ENCODE results near the gene DDX1. TPM values are rescaled to one million over a fixed set of nuclear protein-coding genes. Genes with fewer than 3 reads are reported as not detected.

Gene DDX1
- total RNA-seq, 1 donor from 2014 or later, result 58.5 TPM

DNA sequence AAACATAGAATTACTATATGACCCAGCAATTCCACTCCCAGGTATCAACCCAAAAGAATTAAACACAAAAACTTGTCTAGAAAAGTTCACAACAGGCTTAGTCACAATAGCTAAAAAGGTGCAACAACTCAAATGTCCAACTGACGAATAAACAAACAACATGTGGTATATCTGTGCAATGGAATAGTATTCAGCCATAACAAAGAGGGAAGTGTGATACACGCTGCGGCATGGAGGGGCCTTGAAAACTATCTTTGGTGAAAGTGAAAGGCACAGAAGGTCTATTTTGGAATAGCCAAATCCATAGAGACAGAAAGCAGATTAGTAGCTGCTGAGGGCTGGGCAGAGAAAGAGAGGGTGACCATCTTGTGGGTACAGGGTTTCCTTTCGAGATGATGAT is 72.1 kb downstream of the DDX1 start:
- Histone ChIP-seq H3K36me3 (ENCODE audit: control insufficient read depth, insufficient read depth, low read length) (no peaks in the 10 kb centered on the region), H3K4me3 (ENCODE audit: low read depth, low read length) (no peak overlapping the region), H3K27me3 (ENCODE audit: control insufficient read depth, insufficient read depth, low read length) (no peaks in the 10 kb centered on the region)
- TF ChIP-seq, protein P1, sequence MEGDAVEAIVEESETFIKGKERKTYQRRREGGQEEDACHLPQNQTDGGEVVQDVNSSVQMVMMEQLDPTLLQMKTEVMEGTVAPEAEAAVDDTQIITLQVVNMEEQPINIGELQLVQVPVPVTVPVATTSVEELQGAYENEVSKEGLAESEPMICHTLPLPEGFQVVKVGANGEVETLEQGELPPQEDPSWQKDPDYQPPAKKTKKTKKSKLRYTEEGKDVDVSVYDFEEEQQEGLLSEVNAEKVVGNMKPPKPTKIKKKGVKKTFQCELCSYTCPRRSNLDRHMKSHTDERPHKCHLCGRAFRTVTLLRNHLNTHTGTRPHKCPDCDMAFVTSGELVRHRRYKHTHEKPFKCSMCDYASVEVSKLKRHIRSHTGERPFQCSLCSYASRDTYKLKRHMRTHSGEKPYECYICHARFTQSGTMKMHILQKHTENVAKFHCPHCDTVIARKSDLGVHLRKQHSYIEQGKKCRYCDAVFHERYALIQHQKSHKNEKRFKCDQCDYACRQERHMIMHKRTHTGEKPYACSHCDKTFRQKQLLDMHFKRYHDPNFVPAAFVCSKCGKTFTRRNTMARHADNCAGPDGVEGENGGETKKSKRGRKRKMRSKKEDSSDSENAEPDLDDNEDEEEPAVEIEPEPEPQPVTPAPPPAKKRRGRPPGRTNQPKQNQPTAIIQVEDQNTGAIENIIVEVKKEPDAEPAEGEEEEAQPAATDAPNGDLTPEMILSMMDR (IDR thresholded peaks at IDR 0.05; ENCODE audit: insufficient read depth, low read length, poor library complexity, severe bottlenecking), result no peak
- DNase-seq (ENCODE audit: low read depth), result no peak

DNA sequence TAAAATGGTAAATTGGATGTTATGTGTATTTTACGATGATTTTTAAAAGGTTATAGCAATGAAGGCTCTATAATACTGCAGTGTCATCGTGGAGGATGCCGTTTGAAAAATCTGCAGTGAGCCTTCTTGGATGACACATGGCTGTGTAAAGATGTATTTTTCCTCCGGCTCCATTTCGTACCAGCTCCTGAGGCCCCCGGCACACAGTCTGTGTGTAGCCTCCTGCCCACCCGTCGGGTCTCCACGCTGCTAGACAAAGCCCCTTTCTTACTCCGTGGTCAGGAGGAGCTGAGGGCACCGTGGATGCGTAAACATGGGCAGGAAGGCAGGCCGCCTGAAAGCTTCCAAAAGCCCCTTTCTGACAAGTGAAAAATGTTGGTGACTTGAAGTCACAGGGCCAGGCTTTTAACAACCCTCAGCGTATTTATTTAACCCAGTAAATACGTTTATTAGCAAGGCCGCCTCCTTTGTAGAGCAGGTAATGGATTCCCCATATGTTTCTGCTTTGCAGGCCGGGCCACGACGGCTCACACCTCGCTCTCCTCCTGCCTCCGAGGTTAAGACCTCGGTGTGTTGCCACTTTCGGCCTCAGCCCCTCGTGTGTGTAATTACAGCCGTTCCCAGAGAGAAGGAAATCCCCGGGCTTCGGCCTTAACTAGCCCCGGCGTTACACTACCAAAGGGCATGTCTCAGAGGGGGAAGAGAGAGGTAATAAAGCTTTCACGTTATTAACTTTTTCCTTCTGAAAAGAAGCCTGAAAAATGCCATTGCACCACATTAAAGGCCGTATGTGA is 72.8 kb downstream of the DDX1 start:
- no peak overlapping the region for H3K4me3 ChIP-seq (ENCODE audit: low read depth, low read length)
- DNase-seq (ENCODE audit: low read depth), result no peak
- H3K36me3 ChIP-seq (ENCODE audit: control insufficient read depth, insufficient read depth, low read length), result no peaks in the 10 kb centered on the region
- TF ChIP-seq, protein P1 (IDR thresholded peaks at IDR 0.05; ENCODE audit: insufficient read depth, low read length, poor library complexity, severe bottlenecking), result no peak
- no peaks in the 10 kb centered on the region for H3K27me3 ChIP-seq (ENCODE audit: control insufficient read depth, insufficient read depth, low read length)

DNA sequence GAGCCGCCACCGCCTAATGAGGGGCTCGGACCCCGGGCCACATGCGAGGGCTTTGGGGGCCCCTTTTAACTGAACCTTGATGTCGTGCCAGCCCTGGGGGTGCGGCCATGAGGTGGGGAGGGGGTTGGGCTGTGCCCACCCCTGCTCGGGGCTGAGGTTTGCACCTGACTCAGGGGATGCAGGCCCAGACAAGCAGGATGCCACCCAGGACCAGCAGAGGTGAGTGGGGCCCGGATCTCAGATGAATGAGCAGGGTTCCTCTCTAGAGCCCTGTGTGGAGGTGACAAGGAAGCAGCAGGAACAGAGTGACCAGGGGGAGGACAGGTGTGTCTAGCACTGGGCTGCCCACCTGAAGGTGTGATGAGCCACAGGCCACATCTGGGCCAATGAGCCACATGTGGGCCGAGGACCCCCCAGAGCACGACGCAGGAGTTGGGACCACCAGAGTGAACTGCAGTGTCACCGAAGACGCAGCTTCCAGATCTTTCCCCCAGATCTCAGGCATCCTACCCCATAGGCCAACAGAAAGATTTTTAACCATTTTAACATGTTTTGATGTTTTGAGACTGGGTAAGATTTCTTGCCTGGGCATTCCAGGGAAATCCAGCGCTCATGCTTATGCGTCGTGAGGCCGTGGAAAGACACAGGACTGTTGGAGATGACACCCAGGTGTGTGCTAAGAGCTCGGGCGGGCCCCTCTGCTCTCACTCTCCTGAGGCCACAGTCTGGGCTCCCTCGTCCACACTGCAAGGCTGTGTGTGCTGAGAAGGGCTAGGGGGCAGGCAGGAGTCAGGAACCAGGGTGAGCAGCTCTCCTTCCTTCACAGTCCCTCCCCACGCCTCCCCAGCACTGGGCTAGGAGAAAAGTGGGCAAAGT is 73.6 kb downstream of the DDX1 start:
- no peaks in the 10 kb centered on the region for H3K36me3 ChIP-seq (ENCODE audit: control insufficient read depth, insufficient read depth, low read length)
- H3K4me3 ChIP-seq (ENCODE audit: low read depth, low read length), result no peak overlapping the region
- DNase-seq (ENCODE audit: low read depth), result no peak
- TF ChIP-seq, protein P1 (IDR thresholded peaks at IDR 0.05; ENCODE audit: insufficient read depth, low read length, poor library complexity, severe bottlenecking), result no peak
- H3K27me3 ChIP-seq (ENCODE audit: control insufficient read depth, insufficient read depth, low read length), result no peaks in the 10 kb centered on the region

DNA sequence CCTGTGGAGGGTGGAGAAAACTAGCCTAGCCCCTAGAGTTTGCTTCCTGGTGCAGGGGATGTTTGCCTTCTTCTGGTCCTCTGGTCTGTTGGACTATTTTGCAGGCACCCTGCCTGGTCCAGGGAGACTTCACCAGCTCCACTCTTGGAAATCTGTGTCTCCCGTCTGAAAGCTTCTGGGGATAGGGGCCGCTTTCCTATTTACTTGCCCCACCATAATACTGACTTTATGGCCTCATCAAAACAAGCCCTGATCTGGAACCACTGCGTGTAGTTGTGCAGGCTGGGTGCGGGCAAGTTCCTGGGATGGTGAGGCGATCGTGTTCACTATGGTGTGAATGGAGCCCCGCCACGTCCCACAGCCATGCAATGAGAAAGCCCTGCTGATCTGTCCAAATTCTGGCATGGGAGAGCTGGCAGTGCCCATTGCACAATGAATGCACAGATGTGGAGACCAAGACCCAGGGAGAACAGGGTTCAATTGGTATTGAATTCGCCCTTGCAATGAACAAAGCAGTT is 74.3 kb downstream of the DDX1 start:
- H3K27me3 ChIP-seq (ENCODE audit: control insufficient read depth, insufficient read depth, low read length), result no peaks in the 10 kb centered on the region
- no peak overlapping the region for H3K4me3 ChIP-seq (ENCODE audit: low read depth, low read length)
- H3K36me3 ChIP-seq (ENCODE audit: control insufficient read depth, insufficient read depth, low read length), result no peaks in the 10 kb centered on the region
- DNase-seq (ENCODE audit: low read depth), result no peak
- TF ChIP-seq, protein P1 (IDR thresholded peaks at IDR 0.05; ENCODE audit: insufficient read depth, low read length, poor library complexity, severe bottlenecking), result no peak

DNA sequence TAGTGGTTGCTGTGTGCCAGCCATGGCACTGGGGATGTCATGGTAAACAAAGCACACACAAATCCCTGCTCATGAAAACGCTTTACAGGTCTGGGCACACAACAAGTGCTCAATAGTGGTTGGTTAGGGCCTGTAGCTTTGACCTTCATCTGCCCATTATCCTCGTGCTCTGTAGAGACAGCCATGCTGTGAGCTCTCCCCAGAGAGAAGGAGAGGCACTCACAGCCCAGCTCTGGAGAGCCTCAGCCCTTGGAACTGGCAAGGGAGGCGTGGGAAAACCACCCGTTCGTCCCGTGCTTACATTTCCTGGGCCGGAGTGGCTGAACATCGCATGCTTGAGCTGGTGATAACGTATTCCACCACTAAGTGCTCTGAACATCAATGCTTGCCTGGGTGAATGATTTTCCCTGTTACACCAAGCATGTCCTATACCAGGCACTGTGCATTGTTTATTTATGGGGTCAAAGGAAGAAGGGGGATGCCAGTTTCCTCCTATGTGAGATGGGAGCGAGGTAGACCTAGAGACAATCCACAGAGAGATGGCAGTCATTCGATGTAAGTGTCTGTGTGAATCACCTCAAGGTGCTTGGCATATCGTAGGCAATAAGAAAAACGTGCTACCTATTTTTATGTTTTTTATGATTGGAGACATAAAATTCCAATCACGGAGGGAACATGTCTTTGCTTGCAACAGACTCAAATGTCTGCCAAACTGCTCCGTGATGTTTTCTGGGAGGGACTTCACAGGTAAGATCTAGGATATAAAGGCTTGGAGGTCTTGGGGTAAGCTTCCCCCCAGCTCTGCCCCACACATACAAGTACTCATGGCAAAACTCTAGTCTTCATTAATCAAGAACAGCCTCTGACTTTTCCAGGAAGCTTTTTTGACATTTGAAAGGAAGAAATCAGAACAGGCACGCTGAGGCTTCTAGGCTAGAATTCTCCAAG is 75.5 kb downstream of the DDX1 start:
- DNase-seq (ENCODE audit: low read depth), result no peak
- H3K4me3 ChIP-seq (ENCODE audit: low read depth, low read length), result no peak overlapping the region
- no peaks in the 10 kb centered on the region for H3K36me3 ChIP-seq (ENCODE audit: control insufficient read depth, insufficient read depth, low read length)
- TF ChIP-seq, protein P1 (IDR thresholded peaks at IDR 0.05; ENCODE audit: insufficient read depth, low read length, poor library complexity, severe bottlenecking), result no peak
- H3K27me3 ChIP-seq (ENCODE audit: control insufficient read depth, insufficient read depth, low read length), result no peaks in the 10 kb centered on the region
